Measurements from ENCODE around the gene RAB1B.

GRCh38 chr11:66262696-66263095 lies 5.7 kb upstream of the RAB1B start:
- TF ChIP-seq CTCF (IDR thresholded peaks at IDR 0.05; ENCODE audit: insufficient read depth, low read depth, low read length) (no peak), EZH2 (IDR thresholded peaks at IDR 0.05; ENCODE audit: insufficient read depth, low read length) (no peak)

Measured in astrocyte (in vitro differentiated cells and primary cell).